K562 (cell line): Measurements from ENCODE around the gene CNNM3. TPM values are rescaled to one million over a fixed set of nuclear protein-coding genes. Genes with fewer than 3 reads are reported as not detected.

ENCODE experiments used
- ATF3 ChIP-seq, 2 experiments: fragments of 450-650 bp in 1 of 2; sonication (generic) in 1 of 2; formaldehyde crosslinking in 1 of 2; IDR thresholded peaks in 1 of 2; conservative IDR thresholded peaks in 1 of 2; 2 replicates each; pipeline versions ENCODE4 v1.6.1 to v1.8.1; 2016 to 2023; ENCODE audit warnings: mild to moderate bottlenecking in 2 of 2, moderate library complexity in 2 of 2, inconsistent platforms in 1 of 2, missing genetic modification reagents in 1 of 2
- CBX1 ChIP-seq: sonication (generic); IDR thresholded peaks from 2 replicates; pipeline ENCODE4 v1.6.1; 2016; ENCODE audit warnings: antibody characterized with exemption, low read depth, mild to moderate bottlenecking
- CREM ChIP-seq: IDR thresholded peaks from 2 replicates; pipeline ENCODE4 v1.6.1; 2014; ENCODE audit warnings: antibody characterized with exemption, low read depth
- EP300 ChIP-seq: IDR thresholded peaks from 2 replicates; pipeline ENCODE4 v1.6.1; 2012; ENCODE audit warnings: low read length, improper control_type of control experiment
- MBD1 ChIP-seq: fragments of 250-450 bp; sonication (Bioruptor Pico); IDR thresholded peaks from 2 replicates; pipeline ENCODE4 v1.8.0; 2022; ENCODE audit warnings: inconsistent platforms
- PCBP1 ChIP-seq: fragments of 200-400 bp; formaldehyde crosslinking; IDR thresholded peaks from 2 replicates; pipeline ENCODE4 v1.6.1; 2018; ENCODE audit warnings: mild to moderate bottlenecking, low read depth, low read length; ENCODE audit not compliant: poor library complexity, severe bottlenecking
- PREB ChIP-seq: sonication (generic); formaldehyde crosslinking; IDR thresholded peaks from 2 replicates; pipeline ENCODE4 v1.8.1; 2023; ENCODE audit warnings: mild to moderate bottlenecking, missing genetic modification reagents
- SNAPC5 ChIP-seq: fragments of 250-450 bp; sonication (Bioruptor Pico); IDR thresholded peaks from 2 replicates; pipeline ENCODE4 v1.8.0; 2021; ENCODE audit warnings: moderate library complexity, mild to moderate bottlenecking, inconsistent platforms
- ZBTB43 ChIP-seq: sonication (generic); formaldehyde crosslinking; IDR thresholded peaks from 2 replicates; pipeline ENCODE4 v1.8.0; 2023; ENCODE audit warnings: mild to moderate bottlenecking, missing genetic modification reagents
- ZNF253 ChIP-seq: fragments of 250-450 bp; sonication (Bioruptor Pico); conservative IDR thresholded peaks from 2 replicates; pipeline ENCODE4 v1.6.1; 2021; ENCODE audit warnings: mild to moderate bottlenecking
- ZNF639 ChIP-seq, 2 experiments: fragments of 200-800 bp in 1 of 2; sonication (Bioruptor generic) in 1 of 2; sonication (generic) in 1 of 2; formaldehyde crosslinking in 1 of 2; IDR thresholded peaks in 1 of 2; conservative IDR thresholded peaks in 1 of 2; 2 replicates each; pipeline versions ENCODE4 v1.5.0 to v1.6.1; 2016 to 2020; ENCODE audit warnings: missing compliant biosample characterization in 1 of 2, missing genetic modification characterization in 1 of 2, missing genetic modification reagents in 1 of 2
- ZNF699 ChIP-seq: fragments of 250-450 bp; sonication (Bioruptor Pico); IDR thresholded peaks from 2 replicates; pipeline ENCODE4 v1.8.0; 2021; ENCODE audit warnings: mild to moderate bottlenecking, moderate library complexity; ENCODE audit not compliant: insufficient replicate concordance
- polyA plus RNA-seq, 8 experiments: library from polyadenylated mRNA; depleted of rRNA in 4 of 8; stranded (reverse) in 5 of 8; unstranded in 3 of 8; fragments of >200 nt; fragmentation: Nextera tagmentation in 2 of 8; fragmentation: Illumina TruSeq in 1 of 8; extraction: Ambion mirVana in 2 of 8; extraction: Trizol in 1 of 8; gene quantifications; 2 replicates each; pipeline versions ENCODE4 v1.2.1 to v1.2.3, GENCODE V29; 2011 to 2014; ENCODE audit warnings: inconsistent platforms in 1 of 8, missing spikeins in 1 of 8
- total RNA-seq, 7 experiments: library from RNA; depleted of rRNA in 6 of 7; stranded (reverse); fragments of >200 nt in 6 of 7; fragmentation: Illumina TruSeq in 2 of 7; extraction: Trizol in 2 of 7; gene quantifications; 2 replicates each; pipeline versions ENCODE4 v1.2.1 to v1.2.3, GENCODE V29; 2011 to 2021; ENCODE audit warnings: low replicate concordance in 1 of 7
- TF ChIP-seq, protein P1 (sequence below), 2 experiments: fragments of 450-650 bp; IDR thresholded peaks; 2 replicates each; pipeline ENCODE4 v1.6.1; 2016

Gene CNNM3
- total and polyA plus RNA-seq, 9 of the 15 experiments (the other 6 are each of a cell fraction or from before 2014, with no cell fraction given), result 1.4 to 16.9 (median 6.5) TPM

- TF ChIP-seq MBD1 (CRISPR knock-in tag) (0 out of 2 replicates have a peak, but pooled peaks have one; percentile 61), PREB (no peak), ATF3 (IDR thresholded peaks at IDR 0.05) (peak; percentile 45), ATF3 (CRISPR knock-in tag; conservative IDR thresholded peaks at IDR 0.05) (no peak), ZNF639 (CRISPR knock-in tag; conservative IDR thresholded peaks at IDR 0.05 in 1 of 2, IDR thresholded peaks at IDR 0.05 in 1 of 2) (no peak), EP300 (no peak), SNAPC5 (CRISPR knock-in tag) (no peak), CBX1 (no peak), ZNF699 (CRISPR knock-in tag) (no peak), ZBTB43 (CRISPR knock-in tag) (no peak), ZNF253 (CRISPR knock-in tag) (no peak), CREM (no peak), PCBP1 (no peak)
- TF ChIP-seq, protein P1, sequence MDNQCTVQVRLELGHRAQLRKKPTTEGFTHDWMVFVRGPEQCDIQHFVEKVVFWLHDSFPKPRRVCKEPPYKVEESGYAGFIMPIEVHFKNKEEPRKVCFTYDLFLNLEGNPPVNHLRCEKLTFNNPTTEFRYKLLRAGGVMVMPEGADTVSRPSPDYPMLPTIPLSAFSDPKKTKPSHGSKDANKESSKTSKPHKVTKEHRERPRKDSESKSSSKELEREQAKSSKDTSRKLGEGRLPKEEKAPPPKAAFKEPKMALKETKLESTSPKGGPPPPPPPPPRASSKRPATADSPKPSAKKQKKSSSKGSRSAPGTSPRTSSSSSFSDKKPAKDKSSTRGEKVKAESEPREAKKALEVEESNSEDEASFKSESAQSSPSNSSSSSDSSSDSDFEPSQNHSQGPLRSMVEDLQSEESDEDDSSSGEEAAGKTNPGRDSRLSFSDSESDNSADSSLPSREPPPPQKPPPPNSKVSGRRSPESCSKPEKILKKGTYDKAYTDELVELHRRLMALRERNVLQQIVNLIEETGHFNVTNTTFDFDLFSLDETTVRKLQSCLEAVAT (IDR thresholded peaks at IDR 0.05), result peak in 1 of 2 experiments; percentile 65; a peak in 2 of 4 replicates
These were observed 43.1 kb downstream of the CNNM3 start (continued) for GRCh38 chr2:96859099-96859649.
